Skeletal muscle satellite cell (primary cell): Measurements from ENCODE around the gene CLMN.

Experiments used
- H3K27me3 ChIP-seq: 2 replicates; pipeline ENCODE4 v1.7.0; 2013; ENCODE audit warnings: low read length; ENCODE audit not compliant: control insufficient read depth, insufficient read depth
- H3K36me3 ChIP-seq: 2 replicates; pipeline ENCODE4 v1.7.0; 2013; ENCODE audit warnings: mild to moderate bottlenecking, control low read depth, low read length; ENCODE audit not compliant: insufficient read depth
- H3K4me1 ChIP-seq: 2 replicates; pipeline ENCODE4 v1.7.0; 2013; ENCODE audit warnings: low read length; ENCODE audit not compliant: control insufficient read depth, insufficient read depth
- H3K4me2 ChIP-seq: 2 replicates; pipeline ENCODE4 v1.7.0; 2013; ENCODE audit warnings: mild to moderate bottlenecking, low read length
- H3K4me3 ChIP-seq: 2 replicates; pipeline ENCODE4 v1.7.0; 2013; ENCODE audit warnings: low read length
- H3K9ac ChIP-seq: 2 replicates; pipeline ENCODE4 v1.7.0; 2013; ENCODE audit warnings: mild to moderate bottlenecking, low read depth, low read length, moderate library complexity
- H3K9me3 ChIP-seq: replicated peaks from 2 replicates; pipeline ENCODE4 v1.7.0; 2013; ENCODE audit warnings: mild to moderate bottlenecking, control low read depth, low read length

Gene CLMN

GRCh38 chr14:95151561-95151960 lies 168.1 kb downstream of the CLMN start:
- Histone ChIP-seq H3K36me3 (no peaks in the 10 kb centered on the region), H3K9me3 (no peaks in the 10 kb centered on the region), H3K4me1 (peaks cover 23% of the 10 kb centered on the region), H3K27me3 (no peaks in the 10 kb centered on the region), H3K4me2 (peak overlapping the region; percentile 42), H3K4me3 (no peak overlapping the region), H3K9ac (no peak overlapping the region)

- Histone ChIP-seq H3K4me1 (peaks cover 19% of the 10 kb centered on the region), H3K4me2 (no peak overlapping the region), H3K4me3 (no peak overlapping the region), H3K9me3 (no peaks in the 10 kb centered on the region), H3K9ac (no peak overlapping the region), H3K27me3 (no peaks in the 10 kb centered on the region), H3K36me3 (no peaks in the 10 kb centered on the region)
Measured at GRCh38 chr14:95150910-95151309, 168.8 kb downstream of the CLMN start.

- H3K27me3 ChIP-seq, result no peaks in the 10 kb centered on the region
- no peaks in the 10 kb centered on the region for H3K9me3 ChIP-seq
- H3K36me3 ChIP-seq, result no peaks in the 10 kb centered on the region
- peaks cover 5% of the 10 kb centered on the region for H3K4me1 ChIP-seq
- H3K4me3 ChIP-seq, result no peak overlapping the region
- H3K4me2 ChIP-seq, result no peak overlapping the region
- H3K9ac ChIP-seq, result no peak overlapping the region
Measured at GRCh38 chr14:95149441-95149840, 170.3 kb downstream of the CLMN start.

- Histone ChIP-seq H3K36me3 (no peaks in the 10 kb centered on the region), H3K4me2 (no peak overlapping the region), H3K4me1 (no peaks in the 10 kb centered on the region), H3K4me3 (no peak overlapping the region), H3K9me3 (no peaks in the 10 kb centered on the region), H3K9ac (no peak overlapping the region), H3K27me3 (no peaks in the 10 kb centered on the region)
Measured at GRCh38 chr14:95147597-95147996, 172.1 kb downstream of the CLMN start.

GRCh38 chr14:95146079-95146771 lies 173.5 kb downstream of the CLMN start:
- H3K4me3 ChIP-seq, result no peak overlapping the region
- no peaks in the 10 kb centered on the region for H3K4me1 ChIP-seq
- no peak overlapping the region for H3K4me2 ChIP-seq
- no peaks in the 10 kb centered on the region for H3K27me3 ChIP-seq
- H3K36me3 ChIP-seq, result no peaks in the 10 kb centered on the region
- H3K9me3 ChIP-seq, result no peaks in the 10 kb centered on the region
- H3K9ac ChIP-seq, result no peak overlapping the region

GRCh38 chr14:95144849-95145248 lies 174.9 kb downstream of the CLMN start:
- no peaks in the 10 kb centered on the region for H3K36me3 ChIP-seq
- H3K9me3 ChIP-seq, result no peaks in the 10 kb centered on the region
- no peaks in the 10 kb centered on the region for H3K4me1 ChIP-seq
- H3K27me3 ChIP-seq, result no peaks in the 10 kb centered on the region
- H3K9ac ChIP-seq, result no peak overlapping the region
- no peak overlapping the region for H3K4me2 ChIP-seq
- no peak overlapping the region for H3K4me3 ChIP-seq

GRCh38 chr14:95143808-95144620 lies 175.7 kb downstream of the CLMN start:
- no peaks in the 10 kb centered on the region for H3K36me3 ChIP-seq
- H3K9ac ChIP-seq, result no peak overlapping the region
- H3K4me1 ChIP-seq, result no peaks in the 10 kb centered on the region
- no peak overlapping the region for H3K4me3 ChIP-seq
- H3K27me3 ChIP-seq, result no peaks in the 10 kb centered on the region
- peak overlapping the region; percentile 21 for H3K4me2 ChIP-seq
- H3K9me3 ChIP-seq, result no peaks in the 10 kb centered on the region

GRCh38 chr14:95142208-95142607 lies 177.5 kb downstream of the CLMN start:
- Histone ChIP-seq H3K9ac (no peak overlapping the region), H3K4me3 (no peak overlapping the region), H3K9me3 (no peaks in the 10 kb centered on the region), H3K4me1 (peaks cover 4% of the 10 kb centered on the region), H3K4me2 (no peak overlapping the region), H3K36me3 (no peaks in the 10 kb centered on the region), H3K27me3 (no peaks in the 10 kb centered on the region)

- Histone ChIP-seq H3K9ac (no peak overlapping the region), H3K4me3 (no peak overlapping the region), H3K36me3 (no peaks in the 10 kb centered on the region), H3K4me2 (no peak overlapping the region), H3K27me3 (no peaks in the 10 kb centered on the region), H3K4me1 (peaks cover 4% of the 10 kb centered on the region), H3K9me3 (no peaks in the 10 kb centered on the region)
Measured at GRCh38 chr14:95141684-95142083, 178.0 kb downstream of the CLMN start.

- H3K4me2 ChIP-seq, result no peak overlapping the region
- H3K4me3 ChIP-seq, result no peak overlapping the region
- no peaks in the 10 kb centered on the region for H3K27me3 ChIP-seq
- H3K4me1 ChIP-seq, result peaks cover 4% of the 10 kb centered on the region
- H3K36me3 ChIP-seq, result no peaks in the 10 kb centered on the region
- peak overlapping the region; percentile 0 for H3K9ac ChIP-seq
- H3K9me3 ChIP-seq, result no peaks in the 10 kb centered on the region
Measured at GRCh38 chr14:95140060-95140858, 179.4 kb downstream of the CLMN start.

- no peaks in the 10 kb centered on the region for H3K36me3 ChIP-seq
- H3K27me3 ChIP-seq, result no peaks in the 10 kb centered on the region
- H3K9ac ChIP-seq, result no peak overlapping the region
- H3K4me2 ChIP-seq, result no peak overlapping the region
- peaks cover 4% of the 10 kb centered on the region for H3K4me1 ChIP-seq
- H3K9me3 ChIP-seq, result no peaks in the 10 kb centered on the region
- H3K4me3 ChIP-seq, result no peak overlapping the region
Measured at GRCh38 chr14:95138876-95139275, 180.8 kb downstream of the CLMN start.
